Uterus (tissue), 4 donors: Measurements from ENCODE around the gene TPST2. TPM values are rescaled to one million over a fixed set of nuclear protein-coding genes. Genes with fewer than 3 reads are reported as not detected.

ENCODE experiments used
- DNase-seq, 2 donors: peaks; one replicate each; pipeline ENCODE4 v3.0.0-alpha.2; 2019 to 2020
- H3K27ac ChIP-seq, 2 donors: fragments of 200-600 bp; sonication (generic); 1 replicate in 1 of 2; 2 replicates in 1 of 2; pipeline ENCODE4 v1.5.1; 2016 to 2018
- H3K27me3 ChIP-seq, 2 donors: fragments of 200-600 bp; sonication (generic); one replicate each; pipeline ENCODE4 v1.5.1; 2018 to 2019; ENCODE audit warnings: control low read depth in 1 of 2
- H3K36me3 ChIP-seq, 2 donors: fragments of 200-600 bp; sonication (generic); one replicate each; pipeline ENCODE4 v1.5.1; 2019; ENCODE audit warnings: control low read depth in 1 of 2
- H3K4me1 ChIP-seq, 2 donors: fragments of 200-600 bp; sonication (generic); one replicate each; pipeline ENCODE4 v1.5.1; 2018 to 2019; ENCODE audit warnings: control low read depth in 1 of 2
- H3K4me3 ChIP-seq, 2 donors: fragments of 200-600 bp; sonication (generic); 1 replicate in 1 of 2; 2 replicates in 1 of 2; pipeline ENCODE4 v1.5.1; 2018 to 2019; ENCODE audit warnings: mild to moderate bottlenecking in 1 of 2
- H3K9me3 ChIP-seq, 2 donors: fragments of 200-600 bp; sonication (generic); one replicate each; pipeline ENCODE4 v1.5.1; 2019; ENCODE audit warnings: control low read depth in 1 of 2
- POLR2A ChIP-seq, 2 donors: fragments of 450-650 bp; IDR thresholded peaks; one replicate each; pipeline ENCODE4 v1.6.1; 2016; ENCODE audit warnings: antibody characterized with exemption in 2 of 2, mild to moderate bottlenecking in 1 of 2, moderate library complexity in 1 of 2
- intact Hi-C: fragments of 100-400 bp; cut with DNase I; formaldehyde crosslinking; loops from one replicate; pipeline ENCODE4 v1.15.1; 2023; ENCODE audit warnings: low total_unique reads
- total RNA-seq, 4 donors: library from RNA; depleted of rRNA in 3 of 4; stranded (reverse); fragments of >200 nt in 3 of 4; gene quantifications; one replicate each; pipeline versions ENCODE4 v1.1.0 to v1.2.4, GENCODE V29; 2014 to 2023
- TF ChIP-seq, protein P1 (sequence below), 4 experiments: fragments of 200-600 bp in 2 of 4; fragments of 450-650 bp in 2 of 4; sonication (generic) in 2 of 4; IDR thresholded peaks; one replicate each; pipeline ENCODE4 v1.5.1; 2016 to 2019; ENCODE audit warnings: antibody characterized with exemption in 4 of 4, mild to moderate bottlenecking in 2 of 4, moderate library complexity in 1 of 4
- donor health status: DM: yes; HTN: yes; CAD: no.

The TPST2 gene
- total RNA-seq, 4 donors from 2014 or later: 32.4 to 71.5 (median 43.8) TPM

DNA sequence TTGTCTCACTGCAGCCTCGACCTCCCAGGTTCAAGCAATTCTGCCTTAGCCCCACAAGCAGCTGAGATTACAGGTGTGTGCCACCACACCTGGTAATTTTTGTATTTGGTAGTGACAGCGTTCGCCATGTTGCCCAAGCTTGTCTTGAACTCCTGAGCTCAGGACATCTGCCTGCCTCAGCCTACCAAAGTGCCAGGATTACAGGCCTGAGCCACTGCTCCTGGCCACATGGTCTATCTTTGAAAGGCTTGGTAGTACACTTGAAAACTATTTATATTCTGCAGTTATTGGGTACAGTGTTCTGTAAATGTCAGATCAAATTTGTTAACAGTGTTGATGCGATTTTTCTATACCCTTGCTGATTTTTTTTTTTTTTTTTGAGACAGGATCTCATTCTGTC lies 41.4 kb upstream of the TPST2 start:
- no peak for DNase-seq
- no peak overlapping the region for H3K4me3 ChIP-seq
- no peak overlapping the region for H3K27ac ChIP-seq
- no peaks in the 10 kb centered on the region for H3K4me1 ChIP-seq
- no peak for TF ChIP-seq POLR2A (IDR thresholded peaks at IDR 0.05)
- TF ChIP-seq, protein P1, sequence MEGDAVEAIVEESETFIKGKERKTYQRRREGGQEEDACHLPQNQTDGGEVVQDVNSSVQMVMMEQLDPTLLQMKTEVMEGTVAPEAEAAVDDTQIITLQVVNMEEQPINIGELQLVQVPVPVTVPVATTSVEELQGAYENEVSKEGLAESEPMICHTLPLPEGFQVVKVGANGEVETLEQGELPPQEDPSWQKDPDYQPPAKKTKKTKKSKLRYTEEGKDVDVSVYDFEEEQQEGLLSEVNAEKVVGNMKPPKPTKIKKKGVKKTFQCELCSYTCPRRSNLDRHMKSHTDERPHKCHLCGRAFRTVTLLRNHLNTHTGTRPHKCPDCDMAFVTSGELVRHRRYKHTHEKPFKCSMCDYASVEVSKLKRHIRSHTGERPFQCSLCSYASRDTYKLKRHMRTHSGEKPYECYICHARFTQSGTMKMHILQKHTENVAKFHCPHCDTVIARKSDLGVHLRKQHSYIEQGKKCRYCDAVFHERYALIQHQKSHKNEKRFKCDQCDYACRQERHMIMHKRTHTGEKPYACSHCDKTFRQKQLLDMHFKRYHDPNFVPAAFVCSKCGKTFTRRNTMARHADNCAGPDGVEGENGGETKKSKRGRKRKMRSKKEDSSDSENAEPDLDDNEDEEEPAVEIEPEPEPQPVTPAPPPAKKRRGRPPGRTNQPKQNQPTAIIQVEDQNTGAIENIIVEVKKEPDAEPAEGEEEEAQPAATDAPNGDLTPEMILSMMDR (IDR thresholded peaks at IDR 0.05): no peak
- H3K27me3 ChIP-seq: no peaks in the 10 kb centered on the region
- intact Hi-C loops: no loop called here
- H3K36me3 ChIP-seq: no peaks in the 10 kb centered on the region
- no peaks in the 10 kb centered on the region for H3K9me3 ChIP-seq

DNA sequence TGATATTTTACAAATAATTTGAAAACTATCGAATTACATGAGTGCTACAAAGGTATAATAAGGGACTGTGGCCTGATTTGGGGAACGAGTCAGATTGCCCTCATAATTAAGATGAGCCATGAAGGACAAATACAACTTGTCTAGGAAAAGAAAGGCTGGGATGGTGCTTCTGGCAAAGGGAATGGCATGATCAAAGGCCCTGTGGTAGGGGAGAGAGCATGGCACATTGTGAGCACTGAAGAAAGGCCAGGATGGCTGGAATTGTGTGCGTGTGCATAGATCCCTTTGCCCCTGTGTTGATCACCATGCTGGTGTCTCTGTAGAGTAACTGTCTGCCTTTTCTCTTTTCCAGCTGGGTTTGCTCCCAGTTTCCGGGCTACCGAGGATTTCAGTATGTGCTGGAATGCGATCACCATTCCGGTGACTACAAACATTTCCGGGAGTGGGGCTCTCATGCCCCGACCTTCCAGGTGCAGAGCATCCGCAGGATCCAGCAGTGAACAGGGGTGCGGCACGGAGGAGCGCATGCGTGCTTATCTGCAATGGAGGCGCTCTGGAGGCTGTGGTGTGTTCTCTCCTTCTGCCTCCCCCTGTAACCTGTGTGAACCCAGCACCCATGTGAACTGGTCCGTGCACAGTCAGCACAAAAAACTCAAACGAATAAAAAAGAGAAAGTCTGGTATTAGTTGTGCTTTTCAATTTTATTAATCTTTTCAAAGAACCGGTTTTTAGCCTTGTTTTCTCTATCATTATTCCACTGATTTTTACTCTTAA lies 40.2 kb upstream of the TPST2 start:
- Histone ChIP-seq H3K27me3 (no peaks in the 10 kb centered on the region), H3K27ac (no peak overlapping the region), H3K4me3 (no peak overlapping the region), H3K9me3 (no peaks in the 10 kb centered on the region), H3K4me1 (no peaks in the 10 kb centered on the region), H3K36me3 (no peaks in the 10 kb centered on the region)
- intact Hi-C loops: no loop called here
- TF ChIP-seq POLR2A (IDR thresholded peaks at IDR 0.05): no peak
- TF ChIP-seq, protein P1 (IDR thresholded peaks at IDR 0.05): no peak
- no peak for DNase-seq

DNA sequence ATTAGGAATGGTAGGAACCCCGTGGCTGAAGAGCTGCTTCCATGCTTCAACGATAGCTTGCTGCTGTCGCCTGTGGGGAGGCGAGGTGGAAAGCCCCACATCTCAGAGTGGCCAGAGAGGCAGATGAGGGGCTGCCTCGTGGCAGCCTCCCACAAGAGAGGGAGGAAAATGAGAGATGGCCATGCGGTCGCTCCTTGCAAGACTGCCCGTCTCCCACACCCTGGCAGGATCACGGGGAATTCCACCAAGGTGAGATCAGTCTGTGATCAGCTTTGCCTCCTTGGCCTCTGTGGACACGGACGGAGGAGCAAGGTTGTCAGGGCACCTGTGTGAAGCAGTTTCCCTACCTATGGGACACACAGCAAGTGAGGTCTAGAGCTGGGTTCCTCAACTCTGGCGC lies 34.9 kb upstream of the TPST2 start:
- DNase-seq: no peak
- intact Hi-C loops: no loop called here
- Histone ChIP-seq H3K4me3 (no peak overlapping the region), H3K9me3 (no peaks in the 10 kb centered on the region), H3K36me3 (no peaks in the 10 kb centered on the region), H3K27ac (no peak overlapping the region), H3K4me1 (no peaks in the 10 kb centered on the region), H3K27me3 (no peaks in the 10 kb centered on the region)
- no peak for TF ChIP-seq POLR2A (IDR thresholded peaks at IDR 0.05)
- TF ChIP-seq, protein P1 (IDR thresholded peaks at IDR 0.05): no peak

DNA sequence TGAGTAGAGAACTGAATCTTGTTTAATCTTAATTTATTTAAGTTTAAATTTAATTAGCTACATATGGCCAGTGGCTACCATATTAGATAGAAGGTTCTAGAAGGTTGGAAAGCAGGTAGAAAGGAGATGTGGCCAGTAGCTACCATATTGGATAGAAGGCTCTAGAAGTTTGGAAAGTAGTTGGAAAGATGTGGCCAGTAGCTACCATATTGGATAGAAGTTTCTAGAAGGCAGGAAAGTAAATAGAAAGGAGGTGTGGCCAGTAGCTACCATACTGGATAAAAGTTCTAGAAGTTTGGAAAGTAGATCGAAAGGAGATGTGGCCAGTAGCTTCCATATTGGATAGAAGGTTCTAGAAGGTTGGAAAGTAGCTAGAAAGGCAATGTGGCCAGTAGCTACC lies 34.1 kb upstream of the TPST2 start:
- Histone ChIP-seq H3K27me3 (no peaks in the 10 kb centered on the region), H3K4me1 (no peaks in the 10 kb centered on the region), H3K27ac (no peak overlapping the region), H3K9me3 (no peaks in the 10 kb centered on the region), H3K4me3 (no peak overlapping the region), H3K36me3 (no peaks in the 10 kb centered on the region)
- no peak for DNase-seq
- TF ChIP-seq, protein P1 (IDR thresholded peaks at IDR 0.05): no peak
- intact Hi-C loops: no loop called here

DNA sequence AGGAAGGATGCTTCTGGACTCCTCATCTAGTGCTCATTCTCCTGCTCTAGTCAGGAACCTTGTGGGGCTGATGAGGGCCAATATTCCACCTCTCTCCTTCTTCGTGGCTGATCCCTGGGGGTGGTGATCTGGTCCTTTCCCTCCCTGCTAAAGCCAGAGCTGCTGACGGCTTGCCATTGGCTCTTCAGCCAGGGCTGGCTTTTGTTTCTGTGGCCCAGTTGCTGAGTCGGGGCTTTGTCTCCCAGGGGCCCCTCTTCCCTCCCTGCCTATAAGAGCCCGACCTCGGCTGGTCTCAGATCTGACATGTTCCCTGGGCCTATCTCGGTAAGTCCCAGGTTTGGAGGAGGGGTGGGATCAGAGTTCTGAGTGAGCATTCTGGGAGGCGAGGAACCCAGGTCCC lies 31.7 kb upstream of the TPST2 start, which contains the start of gene CRYBA4:
TSS of gene CRYBA4 (plus strand) at position 301 of the 400 bp plus-strand sequence. CDS start 634 bp downstream, outside the sequence.
- H3K27me3 ChIP-seq: no peaks in the 10 kb centered on the region
- intact Hi-C loops: no loop called here
- DNase-seq: no peak
- H3K4me3 ChIP-seq: no peak within 1 kb of the TSS
- no peak for TF ChIP-seq POLR2A (IDR thresholded peaks at IDR 0.05)
- TF ChIP-seq, protein P1 (IDR thresholded peaks at IDR 0.05): no peak
- no peak within 1 kb of the TSS for H3K27ac ChIP-seq
- no peaks in the 10 kb centered on the region for H3K36me3 ChIP-seq
- H3K4me1 ChIP-seq: no peaks in the 10 kb centered on the region
- no peaks in the 10 kb centered on the region for H3K9me3 ChIP-seq
